Right lobe of liver (tissue), 6 donors: ENCODE measurements around the gene OR10G6. TPM values are rescaled to one million over a fixed set of nuclear protein-coding genes. Genes with fewer than 3 reads are reported as not detected.

Experiments
- ATAC-seq, 4 donors: fragments of 200-7000 bp; cut with Tn5 transposase; one replicate each; pipeline ENCODE4 v1.9.1; 2020; ENCODE audit warnings: mild to moderate bottlenecking in 4 of 4, moderate library complexity in 4 of 4
- DNase-seq, 3 donors: peaks; one replicate each; pipeline ENCODE4 v3.0.0-alpha.2; 2020
- H3K27ac ChIP-seq, 3 donors: fragments of 200-600 bp; one replicate each; pipeline ENCODE4 v1.8.0; 2022
- H3K27me3 ChIP-seq, 2 donors: fragments of 200-600 bp; one replicate each; pipeline ENCODE4 v1.8.0; 2022
- H3K36me3 ChIP-seq, 4 donors: fragments of 200-600 bp; sonication (generic) in 1 of 4; one replicate each; pipeline versions ENCODE4 v1.5.1 to v1.8.0; 2017 to 2022; ENCODE audit warnings: control low read depth in 1 of 4
- H3K4me1 ChIP-seq, 4 donors: fragments of 200-600 bp; sonication (generic) in 1 of 4; one replicate each; pipeline versions ENCODE4 v1.5.1 to v1.8.0; 2017 to 2022; ENCODE audit warnings: control low read depth in 1 of 4
- H3K4me3 ChIP-seq, 3 donors: fragments of 200-600 bp; one replicate each; pipeline ENCODE4 v1.8.0; 2022
- H3K9me3 ChIP-seq, 4 donors: fragments of 200-600 bp; sonication (generic) in 1 of 4; one replicate each; pipeline versions ENCODE4 v1.5.1 to v1.8.0; 2017 to 2022; ENCODE audit warnings: control low read depth in 1 of 4
- POLR2A ChIP-seq: fragments of 450-650 bp; IDR thresholded peaks from one replicate; pipeline ENCODE4 v1.6.1; 2017; ENCODE audit warnings: antibody characterized with exemption, mild to moderate bottlenecking
- WGBS: methylation state at CpG from one replicate; pipeline ENCODE4 v1.1.6; 2018; ENCODE audit warnings: low coverage, low lambda C conversion rate; ENCODE audit not compliant: insufficient coverage; ENCODE audit errors: missing lambda C conversion rate; 5-methylcytosine and 5-hydroxymethylcytosine counted together
- intact Hi-C, 2 donors: fragments of 100-400 bp; cut with DNase I; formaldehyde crosslinking; loops; one replicate each; pipeline versions ENCODE4 v1.11.2 to v1.14.1; 2022
- long read RNA-seq: library from polyadenylated mRNA; unstranded; transcript quantifications from one replicate; pipeline ENCODE4 v2.0.0, GENCODE V29; 2019
- total RNA-seq, 6 experiments: library from RNA; depleted of rRNA in 2 of 6; stranded (reverse); fragments of >200 nt in 2 of 6; fragmentation: NEBNext Ultra II Directional in 3 of 6; extraction: Animal tissue kit (Norgen Biotek cat#: 25700) in 3 of 6; gene quantifications; one replicate each; pipeline versions ENCODE4 v1.1.0 to v1.2.4, GENCODE V29; 2016 to 2023
- TF ChIP-seq, protein P1 (sequence below), 4 donors: fragments of 200-600 bp in 3 of 4; fragments of 450-650 bp in 1 of 4; IDR thresholded peaks; one replicate each; pipeline versions ENCODE4 v1.5.1 to v1.8.0; 2016 to 2022; ENCODE audit warnings: antibody characterized with exemption in 4 of 4, mild to moderate bottlenecking in 2 of 4
- donor health status: DM: no; HTN: yes; CAD: no.
- donor health status: DM: no; HTN: no; CAD: no.
- donor health status: DM: no; HTN: no; CAD: no.
- donor health status: DM: no; HTN: yes; CAD: no.
- donor health status: DM: no; HTN: yes; CAD: no.

The OR10G6 gene
- not detected for total RNA-seq
- long read RNA-seq, result 0 reads

DNA sequence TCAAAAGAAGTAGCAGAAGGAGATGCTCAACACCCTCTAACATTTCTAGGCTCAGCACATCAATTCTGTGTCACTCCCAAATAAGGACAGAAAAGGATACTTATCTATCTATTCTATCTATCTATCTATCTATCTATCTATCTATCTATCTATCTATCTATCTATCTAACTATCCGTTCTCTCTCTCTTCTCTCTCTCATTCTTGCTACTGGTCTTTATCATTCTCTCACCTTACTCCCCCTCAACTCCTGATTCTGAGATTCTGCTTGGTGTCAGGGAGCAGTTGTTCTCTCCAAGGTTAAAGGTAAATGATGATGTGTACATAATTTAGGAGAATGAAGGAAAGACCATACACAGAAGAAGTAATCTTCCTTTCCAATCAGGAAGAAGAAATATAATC is at the start of gene OR10G6:
OR10G6 (minus strand) TSS at position 43 of the 400 bp plus-strand sequence; CDS start at position 43, 0 bp downstream.
- no peak for ATAC-seq
- TF ChIP-seq, protein P1, sequence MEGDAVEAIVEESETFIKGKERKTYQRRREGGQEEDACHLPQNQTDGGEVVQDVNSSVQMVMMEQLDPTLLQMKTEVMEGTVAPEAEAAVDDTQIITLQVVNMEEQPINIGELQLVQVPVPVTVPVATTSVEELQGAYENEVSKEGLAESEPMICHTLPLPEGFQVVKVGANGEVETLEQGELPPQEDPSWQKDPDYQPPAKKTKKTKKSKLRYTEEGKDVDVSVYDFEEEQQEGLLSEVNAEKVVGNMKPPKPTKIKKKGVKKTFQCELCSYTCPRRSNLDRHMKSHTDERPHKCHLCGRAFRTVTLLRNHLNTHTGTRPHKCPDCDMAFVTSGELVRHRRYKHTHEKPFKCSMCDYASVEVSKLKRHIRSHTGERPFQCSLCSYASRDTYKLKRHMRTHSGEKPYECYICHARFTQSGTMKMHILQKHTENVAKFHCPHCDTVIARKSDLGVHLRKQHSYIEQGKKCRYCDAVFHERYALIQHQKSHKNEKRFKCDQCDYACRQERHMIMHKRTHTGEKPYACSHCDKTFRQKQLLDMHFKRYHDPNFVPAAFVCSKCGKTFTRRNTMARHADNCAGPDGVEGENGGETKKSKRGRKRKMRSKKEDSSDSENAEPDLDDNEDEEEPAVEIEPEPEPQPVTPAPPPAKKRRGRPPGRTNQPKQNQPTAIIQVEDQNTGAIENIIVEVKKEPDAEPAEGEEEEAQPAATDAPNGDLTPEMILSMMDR (IDR thresholded peaks at IDR 0.05), result no peak
- TF ChIP-seq POLR2A, result no peak
- Histone ChIP-seq H3K27me3 (no peaks in the 10 kb centered on the region), H3K9me3 (no peaks in the 10 kb centered on the region), H3K36me3 (no peaks in the 10 kb centered on the region), H3K27ac (no peak within 1 kb of the TSS), H3K4me1 (no peaks in the 10 kb centered on the region), H3K4me3 (no peak within 1 kb of the TSS)
- intact Hi-C loops, result no loop called here
- DNase-seq, result no peak
- WGBS, result 35% methylated on average over 1 of the region's 1 CpG

DNA sequence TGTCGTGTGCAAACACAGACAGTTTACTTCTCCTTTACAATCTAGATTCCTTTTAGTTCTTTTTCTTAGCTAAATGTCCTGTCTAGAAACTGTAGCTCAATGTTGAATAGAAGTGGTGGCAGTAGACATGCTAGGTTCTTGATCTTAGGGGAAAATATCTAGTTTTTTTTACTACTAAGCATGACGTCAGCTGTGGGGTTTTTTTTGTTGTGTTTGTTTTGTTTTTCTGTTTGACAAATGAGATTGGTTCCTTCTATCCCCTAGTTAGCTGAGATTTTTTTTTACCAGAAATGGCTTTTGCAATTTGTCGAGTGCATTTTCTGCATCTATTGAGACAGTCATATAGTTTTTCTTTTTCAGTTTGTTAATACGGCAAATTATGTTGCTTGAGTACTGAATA is 48.5 kb upstream of the OR10G6 start:
- no peak overlapping the region for H3K27ac ChIP-seq
- ATAC-seq (no peak), DNase-seq (no peak)
- no peak overlapping the region for H3K4me3 ChIP-seq
- H3K4me1 ChIP-seq, result no peaks in the 10 kb centered on the region
- intact Hi-C loops, result no loop called here
- peaks cover 0 to 3% of the 10 kb centered on the region in 2 donors for H3K27me3 ChIP-seq
- TF ChIP-seq POLR2A, result no peak
- TF ChIP-seq, protein P1 (IDR thresholded peaks at IDR 0.05), result no peak
- H3K36me3 ChIP-seq, result no peaks in the 10 kb centered on the region
- H3K9me3 ChIP-seq, result no peaks in the 10 kb centered on the region
- WGBS, result 60% methylated on average over 4 of the region's 4 CpGs

GRCh38 chr11:124041254-124041653 is 46.3 kb upstream of the OR10G6 start, which contains the start of gene OR10G7:
OR10G7 (minus strand) TSS chr11:124041325; CDS start chr11:124039001, 2,324 bp downstream.
- intact Hi-C loops, result no loop called here
- no peak for ATAC-seq

GRCh38 chr11:124039557-124039956 is 44.6 kb upstream of the OR10G6 start:
- H3K27ac ChIP-seq, result no peak overlapping the region
- TF ChIP-seq, protein P1 (IDR thresholded peaks at IDR 0.05), result no peak
- TF ChIP-seq POLR2A, result no peak
- no peak overlapping the region for H3K4me3 ChIP-seq
- no peak for DNase-seq
- H3K27me3 ChIP-seq, result no peaks in the 10 kb centered on the region
- H3K36me3 ChIP-seq, result no peaks in the 10 kb centered on the region
- intact Hi-C loops, result no loop called here
- ATAC-seq, result no peak
- no peaks in the 10 kb centered on the region for H3K9me3 ChIP-seq
- 77% methylated on average over 8 of the region's 9 CpGs for WGBS
- no peaks in the 10 kb centered on the region for H3K4me1 ChIP-seq

More at GRCh38 chr11:124041254-124041653, 46.3 kb upstream of the OR10G6 start, which contains the start of gene OR10G7:
- DNase-seq, result no peak
- Histone ChIP-seq H3K9me3 (no peaks in the 10 kb centered on the region), H3K27ac (no peak within 1 kb of the TSS), H3K36me3 (no peaks in the 10 kb centered on the region), H3K4me1 (no peaks in the 10 kb centered on the region), H3K4me3 (no peak within 1 kb of the TSS), H3K27me3 (peaks cover 0 to under 1% of the 10 kb centered on the region in 2 donors)
- TF ChIP-seq, protein P1 (IDR thresholded peaks at IDR 0.05), result no peak
- TF ChIP-seq POLR2A, result no peak
- WGBS, result 6% methylated on average over 1 of the region's 1 CpG

DNA sequence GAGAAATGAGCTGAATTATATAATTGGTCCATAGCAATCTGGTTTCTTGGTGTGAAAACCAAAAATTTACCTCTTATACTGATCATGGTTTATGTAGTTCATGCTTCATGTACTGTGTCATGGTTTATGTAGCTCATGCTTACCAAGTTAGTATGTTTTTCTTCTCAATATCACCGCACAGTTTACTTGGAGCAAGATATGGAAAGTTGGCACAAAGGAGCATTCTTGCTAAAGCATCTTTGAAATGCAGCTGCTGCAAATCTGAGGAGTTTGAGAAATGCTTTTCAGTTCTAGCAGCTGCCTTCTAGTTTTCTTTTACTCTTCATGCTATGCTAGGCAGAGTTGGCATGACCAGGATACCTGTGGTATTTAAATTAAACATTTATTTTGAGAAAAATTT is 41.7 kb upstream of the OR10G6 start:
- 67% methylated on average over 1 of the region's 1 CpG for WGBS
- Histone ChIP-seq H3K4me1 (no peaks in the 10 kb centered on the region), H3K36me3 (no peaks in the 10 kb centered on the region), H3K4me3 (no peak overlapping the region), H3K9me3 (no peaks in the 10 kb centered on the region), H3K27me3 (no peaks in the 10 kb centered on the region), H3K27ac (no peak overlapping the region)
- ATAC-seq, result no peak
- TF ChIP-seq POLR2A, result no peak
- TF ChIP-seq, protein P1 (IDR thresholded peaks at IDR 0.05), result no peak
- no peak for DNase-seq
- intact Hi-C loops, result no loop called here
